Parathyroid adenoma (tissue), 2 donors: Measurements from ENCODE around the gene ISX.

Source experiments
- H2AFZ ChIP-seq: fragments of 300-600 bp; sonication (generic); one replicate; pipeline ENCODE4 v1.7.0; 2017; ENCODE audit warnings: antibody characterized with exemption, mild to moderate bottlenecking
- H3K27ac ChIP-seq: fragments of 300-600 bp; sonication (generic); one replicate; pipeline ENCODE4 v1.7.0; 2017
- H3K27me3 ChIP-seq: fragments of 300-600 bp; sonication (generic); one replicate; pipeline ENCODE4 v1.7.0; 2017; ENCODE audit warnings: low read length; ENCODE audit not compliant: control insufficient read depth, insufficient read depth
- H3K36me3 ChIP-seq: fragments of 300-600 bp; sonication (generic); one replicate; pipeline ENCODE4 v1.7.0; 2017; ENCODE audit warnings: low read length; ENCODE audit not compliant: control insufficient read depth, insufficient read depth
- H3K4me1 ChIP-seq: fragments of 300-600 bp; sonication (generic); one replicate; pipeline ENCODE4 v1.7.0; 2017; ENCODE audit warnings: control low read depth
- H3K4me2 ChIP-seq: fragments of 300-600 bp; sonication (generic); one replicate; pipeline ENCODE4 v1.7.0; 2017; ENCODE audit warnings: low read length
- H3K4me3 ChIP-seq: fragments of 300-600 bp; sonication (generic); one replicate; pipeline ENCODE4 v1.7.0; 2017; ENCODE audit warnings: low read depth, low read length
- H3K79me2 ChIP-seq: fragments of 300-600 bp; sonication (generic); one replicate; pipeline ENCODE4 v1.7.0; 2017; ENCODE audit warnings: control low read depth
- H3K9ac ChIP-seq: fragments of 300-600 bp; sonication (generic); one replicate; pipeline ENCODE4 v1.7.0; 2017; ENCODE audit warnings: mild to moderate bottlenecking
- H3K9me3 ChIP-seq: fragments of 300-600 bp; sonication (generic); one replicate; pipeline ENCODE4 v1.7.0; 2017; ENCODE audit warnings: low read length; ENCODE audit not compliant: control insufficient read depth
- CTCF ChIP-seq: fragments of 300-600 bp; sonication (generic); IDR thresholded peaks from one replicate; pipeline ENCODE4 v1.7.0; 2017; ENCODE audit warnings: antibody characterized with exemption, mild to moderate bottlenecking
- donor health status: primary hyperparathyroidism.

ISX gene

GRCh38 chr22:35033635-35034296 lies 32.2 kb upstream of the ISX start:
- Histone ChIP-seq H3K4me1 (no peaks in the 10 kb centered on the region), H3K9ac (no peak overlapping the region), H3K4me3 (no peak overlapping the region), H3K9me3 (no peaks in the 10 kb centered on the region), H3K36me3 (no peaks in the 10 kb centered on the region), H3K79me2 (no peaks in the 10 kb centered on the region), H3K4me2 (no peak overlapping the region), H3K27me3 (no peaks in the 10 kb centered on the region), H3K27ac (no peak overlapping the region), H2AFZ (no peak overlapping the region)
- no peak for TF ChIP-seq CTCF

GRCh38 chr22:35034963-35035362 lies 31.0 kb upstream of the ISX start:
- Histone ChIP-seq H3K79me2 (no peaks in the 10 kb centered on the region), H3K27ac (no peak overlapping the region), H3K27me3 (no peaks in the 10 kb centered on the region), H3K9ac (no peak overlapping the region), H3K36me3 (no peaks in the 10 kb centered on the region), H3K4me1 (no peaks in the 10 kb centered on the region), H3K4me3 (no peak overlapping the region), H3K9me3 (no peaks in the 10 kb centered on the region), H2AFZ (no peak overlapping the region), H3K4me2 (no peak overlapping the region)
- TF ChIP-seq CTCF = no peak

- Histone ChIP-seq H3K9me3 (no peaks in the 10 kb centered on the region), H3K9ac (no peak overlapping the region), H3K27ac (no peak overlapping the region), H3K4me2 (no peak overlapping the region), H3K36me3 (no peaks in the 10 kb centered on the region), H2AFZ (no peak overlapping the region), H3K79me2 (no peaks in the 10 kb centered on the region), H3K4me1 (no peaks in the 10 kb centered on the region), H3K27me3 (no peaks in the 10 kb centered on the region), H3K4me3 (no peak overlapping the region)
- TF ChIP-seq CTCF = no peak
Measured at GRCh38 chr22:35037089-35037488, 28.9 kb upstream of the ISX start.

- Histone ChIP-seq H3K4me2 (no peak overlapping the region), H2AFZ (no peak overlapping the region), H3K27me3 (no peaks in the 10 kb centered on the region), H3K9me3 (no peaks in the 10 kb centered on the region), H3K27ac (no peak overlapping the region), H3K36me3 (no peaks in the 10 kb centered on the region), H3K9ac (no peak overlapping the region), H3K4me3 (no peak overlapping the region), H3K4me1 (no peaks in the 10 kb centered on the region), H3K79me2 (no peaks in the 10 kb centered on the region)
- TF ChIP-seq CTCF = no peak
Measured at GRCh38 chr22:35039625-35040024, 26.3 kb upstream of the ISX start.

GRCh38 chr22:35043252-35043933 lies 22.6 kb upstream of the ISX start:
- Histone ChIP-seq H3K36me3 (no peaks in the 10 kb centered on the region), H3K27me3 (no peaks in the 10 kb centered on the region), H3K4me1 (no peaks in the 10 kb centered on the region), H3K9me3 (no peaks in the 10 kb centered on the region), H3K4me3 (no peak overlapping the region), H3K9ac (no peak overlapping the region), H2AFZ (no peak overlapping the region), H3K79me2 (no peaks in the 10 kb centered on the region), H3K4me2 (no peak overlapping the region), H3K27ac (no peak overlapping the region)
- no peak for TF ChIP-seq CTCF
